Neural cell (in vitro differentiated cells): ENCODE measurements around the gene SYNRG.

Experiments
- CTCF ChIP-seq: fragments of 450-650 bp; IDR thresholded peaks from 2 replicates; pipeline ENCODE4 v1.5.1; 2014; ENCODE audit warnings: antibody characterized with exemption, mild to moderate bottlenecking, moderate library complexity; ENCODE audit not compliant: poor library complexity, severe bottlenecking
- EZH2 ChIP-seq: fragments of 200-600, 300-800 bp; shearing (Covaris generic), sonication (generic); IDR thresholded peaks from 2 replicates; pipeline ENCODE4 v1.6.1; 2014; ENCODE audit warnings: antibody characterized with exemption, low read length, borderline replicate concordance, mild to moderate bottlenecking; ENCODE audit not compliant: insufficient read depth, poor library complexity, severe bottlenecking
- MXI1 ChIP-seq: fragments of 450-650 bp; conservative IDR thresholded peaks from 2 replicates; pipeline ENCODE4 v1.6.1; 2014; ENCODE audit warnings: antibody characterized with exemption, mild to moderate bottlenecking; ENCODE audit not compliant: poor library complexity, severe bottlenecking
- POLR2AphosphoS5 ChIP-seq: IDR thresholded peaks from 2 replicates; pipeline ENCODE4 v1.6.1; 2012
- RAD21 ChIP-seq: fragments of 450-650 bp; conservative IDR thresholded peaks from 2 replicates; pipeline ENCODE4 v1.6.1; 2014; ENCODE audit warnings: antibody characterized with exemption, mild to moderate bottlenecking, moderate library complexity
- SMC3 ChIP-seq: fragments of 450-650 bp; conservative IDR thresholded peaks from 2 replicates; pipeline ENCODE4 v1.6.1; 2014; ENCODE audit warnings: antibody characterized with exemption, mild to moderate bottlenecking, moderate library complexity; ENCODE audit not compliant: poor library complexity
- TAF1 ChIP-seq: IDR thresholded peaks from 2 replicates; pipeline ENCODE4 v1.6.1; 2012; ENCODE audit warnings: low read depth

DNA sequence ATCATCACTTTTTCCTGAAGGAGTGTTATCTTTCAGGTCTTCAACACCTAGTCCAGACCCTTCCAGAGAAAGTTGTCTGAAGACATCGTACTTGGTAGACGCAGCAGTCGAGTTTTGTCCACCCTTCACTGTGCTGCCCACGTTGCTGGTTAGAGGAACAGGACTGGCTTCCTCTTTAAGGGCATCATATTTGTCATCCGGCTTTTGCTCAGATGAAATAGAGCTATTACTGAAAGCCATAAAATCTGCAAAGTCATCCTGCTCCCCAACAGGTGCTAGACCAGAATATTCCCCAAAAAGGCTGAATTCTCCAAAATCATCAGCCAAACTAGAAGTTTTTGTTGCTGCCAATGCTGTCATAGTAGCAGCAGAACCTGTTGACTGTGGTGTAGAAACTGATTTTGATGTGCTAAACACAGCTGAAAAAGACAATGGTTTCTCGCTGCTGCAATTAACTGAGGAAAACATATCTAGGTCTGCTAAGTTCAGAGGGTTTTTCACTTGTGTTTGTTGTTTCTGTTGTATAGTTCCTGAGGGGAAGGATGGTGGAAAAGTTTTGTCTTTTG lies 55.7 kb downstream of the SYNRG start:
- no peak for TF ChIP-seq CTCF
- TF ChIP-seq TAF1: no peak
- TF ChIP-seq MXI1: no peak
- TF ChIP-seq POLR2AphosphoS5: no peak
- TF ChIP-seq EZH2: no peak
- no peak for TF ChIP-seq RAD21
- TF ChIP-seq SMC3: no peak
